Measurements from ENCODE around the gene LAPTM5.

DNA sequence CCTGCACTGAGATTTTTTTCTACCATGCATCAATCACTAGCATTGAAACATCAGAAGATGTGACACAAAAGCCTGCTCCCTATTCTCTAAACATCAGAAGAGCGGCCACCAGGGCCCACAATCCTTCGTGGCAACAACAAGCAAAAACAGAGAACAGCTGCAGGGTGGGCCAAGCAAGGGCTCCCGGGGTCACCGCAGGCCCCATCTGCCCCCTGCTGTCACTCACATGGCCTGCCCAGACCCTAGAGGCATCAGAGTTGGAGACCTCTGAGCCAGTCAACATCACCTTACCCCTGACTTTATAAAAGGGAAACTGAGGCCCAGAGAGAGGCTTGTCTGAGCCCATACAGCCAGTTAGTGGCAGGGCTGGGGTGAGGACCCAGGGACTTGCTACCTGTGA is 1.8 kb downstream of the LAPTM5 start:
- TF ChIP-seq, protein P1, sequence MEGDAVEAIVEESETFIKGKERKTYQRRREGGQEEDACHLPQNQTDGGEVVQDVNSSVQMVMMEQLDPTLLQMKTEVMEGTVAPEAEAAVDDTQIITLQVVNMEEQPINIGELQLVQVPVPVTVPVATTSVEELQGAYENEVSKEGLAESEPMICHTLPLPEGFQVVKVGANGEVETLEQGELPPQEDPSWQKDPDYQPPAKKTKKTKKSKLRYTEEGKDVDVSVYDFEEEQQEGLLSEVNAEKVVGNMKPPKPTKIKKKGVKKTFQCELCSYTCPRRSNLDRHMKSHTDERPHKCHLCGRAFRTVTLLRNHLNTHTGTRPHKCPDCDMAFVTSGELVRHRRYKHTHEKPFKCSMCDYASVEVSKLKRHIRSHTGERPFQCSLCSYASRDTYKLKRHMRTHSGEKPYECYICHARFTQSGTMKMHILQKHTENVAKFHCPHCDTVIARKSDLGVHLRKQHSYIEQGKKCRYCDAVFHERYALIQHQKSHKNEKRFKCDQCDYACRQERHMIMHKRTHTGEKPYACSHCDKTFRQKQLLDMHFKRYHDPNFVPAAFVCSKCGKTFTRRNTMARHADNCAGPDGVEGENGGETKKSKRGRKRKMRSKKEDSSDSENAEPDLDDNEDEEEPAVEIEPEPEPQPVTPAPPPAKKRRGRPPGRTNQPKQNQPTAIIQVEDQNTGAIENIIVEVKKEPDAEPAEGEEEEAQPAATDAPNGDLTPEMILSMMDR (IDR thresholded peaks at IDR 0.05; ENCODE audit: low read depth, low read length), result no peak
- no peak for TF ChIP-seq POLR2A (IDR thresholded peaks at IDR 0.05; ENCODE audit: extremely low read depth, insufficient read length)
